Vagina (tissue), 2 donors: ENCODE measurements around the gene SPATA20. TPM values are rescaled to one million over a fixed set of nuclear protein-coding genes. Genes with fewer than 3 reads are reported as not detected.

Source experiments
- DNase-seq, 2 donors: peaks; one replicate each; pipeline ENCODE4 v3.0.0-alpha.2; 2017; ENCODE audit errors: extremely low spot score in 2 of 2
- H3K27ac ChIP-seq: fragments of 200-600 bp; sonication (generic); one replicate; pipeline ENCODE4 v1.5.1; 2019
- H3K27me3 ChIP-seq: fragments of 200-600 bp; sonication (generic); one replicate; pipeline ENCODE4 v1.5.1; 2019
- H3K36me3 ChIP-seq, 2 donors: fragments of 200-600 bp; sonication (generic); one replicate each; pipeline ENCODE4 v1.5.1; 2017 to 2019
- H3K4me1 ChIP-seq: fragments of 200-600 bp; sonication (generic); one replicate; pipeline ENCODE4 v1.5.1; 2019
- H3K4me3 ChIP-seq, 2 donors: fragments of 200-600 bp; sonication (generic); 1 replicate in 1 of 2; 2 replicates in 1 of 2; pipeline ENCODE4 v1.5.1; 2016 to 2019
- H3K9me3 ChIP-seq: fragments of 200-600 bp; sonication (generic); one replicate; pipeline ENCODE4 v1.5.1; 2019
- CTCF ChIP-seq, 3 experiments: fragments of 450-650 bp in 2 of 3; fragments of 200-600 bp in 1 of 3; sonication (generic) in 1 of 3; IDR thresholded peaks; one replicate each; pipeline ENCODE4 v1.5.1; 2017 to 2019; ENCODE audit warnings: antibody characterized with exemption in 3 of 3, mild to moderate bottlenecking in 2 of 3, moderate library complexity in 2 of 3
- POLR2A ChIP-seq, 2 donors: fragments of 450-650 bp; IDR thresholded peaks; one replicate each; pipeline ENCODE4 v1.6.1; 2017; ENCODE audit warnings: antibody characterized with exemption in 2 of 2, mild to moderate bottlenecking in 2 of 2, moderate library complexity in 2 of 2
- POLR2AphosphoS5 ChIP-seq, 2 donors: sonication (generic); formaldehyde crosslinking; IDR thresholded peaks; one replicate each; pipeline ENCODE4 v1.9.0; 2017; ENCODE audit warnings: antibody characterized with exemption in 2 of 2, mild to moderate bottlenecking in 2 of 2, low read depth in 1 of 2; ENCODE audit not compliant: insufficient read depth in 1 of 2
- intact Hi-C: fragments of 100-400 bp; cut with DNase I; formaldehyde crosslinking; loops from one replicate; pipeline ENCODE4 v1.15.1; 2023
- total RNA-seq: library from RNA; depleted of rRNA; stranded (reverse); fragments of >200 nt; gene quantifications from one replicate; pipeline ENCODE4 v1.2.3, GENCODE V29; 2016

SPATA20 gene
- total RNA-seq, 1 donor from 2014 or later = 73.4 TPM

- Histone ChIP-seq H3K36me3 (no peaks in the 10 kb centered on the region), H3K27ac (no peak overlapping the region), H3K4me3 (no peak overlapping the region), H3K4me1 (peaks cover 18% of the 10 kb centered on the region), H3K27me3 (no peaks in the 10 kb centered on the region), H3K9me3 (no peaks in the 10 kb centered on the region)
- DNase-seq = no peak
- TF ChIP-seq POLR2AphosphoS5 (IDR thresholded peaks at IDR 0.05; ENCODE audit: insufficient read depth in 1 of 2, low read depth in 1 of 2) (no peak), POLR2A (IDR thresholded peaks at IDR 0.05) (no peak), CTCF (IDR thresholded peaks at IDR 0.05) (no peak)
- intact Hi-C loops = no loop called here
Observed at GRCh38 chr17:50594128-50594823, 47.3 kb downstream of the SPATA20 start.

GRCh38 chr17:50594892-50595291 lies 47.9 kb downstream of the SPATA20 start:
- no peak overlapping the region for H3K4me3 ChIP-seq
- H3K27ac ChIP-seq = no peak overlapping the region
- DNase-seq = no peak
- H3K27me3 ChIP-seq = no peaks in the 10 kb centered on the region
- H3K9me3 ChIP-seq = no peaks in the 10 kb centered on the region
- no peaks in the 10 kb centered on the region for H3K36me3 ChIP-seq
- intact Hi-C loops = no loop called here
- peaks cover 12% of the 10 kb centered on the region for H3K4me1 ChIP-seq
- TF ChIP-seq CTCF (IDR thresholded peaks at IDR 0.05) (no peak), POLR2AphosphoS5 (IDR thresholded peaks at IDR 0.05; ENCODE audit: insufficient read depth in 1 of 2, low read depth in 1 of 2) (no peak), POLR2A (IDR thresholded peaks at IDR 0.05) (no peak)

GRCh38 chr17:50596191-50597037 lies 49.4 kb downstream of the SPATA20 start:
- Histone ChIP-seq H3K9me3 (no peaks in the 10 kb centered on the region), H3K4me3 (no peak overlapping the region), H3K4me1 (no peaks in the 10 kb centered on the region), H3K27ac (no peak overlapping the region), H3K36me3 (no peaks in the 10 kb centered on the region), H3K27me3 (no peaks in the 10 kb centered on the region)
- no peak for DNase-seq
- intact Hi-C loops = no loop called here
- no peak for TF ChIP-seq CTCF (IDR thresholded peaks at IDR 0.05)
- TF ChIP-seq POLR2AphosphoS5 (IDR thresholded peaks at IDR 0.05; ENCODE audit: insufficient read depth in 1 of 2, low read depth in 1 of 2) = no peak
- no peak for TF ChIP-seq POLR2A (IDR thresholded peaks at IDR 0.05)

GRCh38 chr17:50598487-50598886 lies 51.5 kb downstream of the SPATA20 start:
- no peak for TF ChIP-seq POLR2A (IDR thresholded peaks at IDR 0.05)
- TF ChIP-seq CTCF (IDR thresholded peaks at IDR 0.05) = no peak
- TF ChIP-seq POLR2AphosphoS5 (IDR thresholded peaks at IDR 0.05; ENCODE audit: insufficient read depth in 1 of 2, low read depth in 1 of 2) = no peak
- Histone ChIP-seq H3K9me3 (no peaks in the 10 kb centered on the region), H3K27ac (no peak overlapping the region), H3K4me3 (no peak overlapping the region), H3K4me1 (no peaks in the 10 kb centered on the region), H3K27me3 (no peaks in the 10 kb centered on the region), H3K36me3 (no peaks in the 10 kb centered on the region)
- intact Hi-C loops = no loop called here
- DNase-seq = no peak

- intact Hi-C loops = no loop called here
- Histone ChIP-seq H3K4me3 (no peak overlapping the region), H3K27ac (no peak overlapping the region), H3K27me3 (no peaks in the 10 kb centered on the region), H3K9me3 (no peaks in the 10 kb centered on the region), H3K4me1 (peaks cover 9% of the 10 kb centered on the region), H3K36me3 (no peaks in the 10 kb centered on the region)
- no peak for TF ChIP-seq POLR2AphosphoS5 (IDR thresholded peaks at IDR 0.05; ENCODE audit: insufficient read depth in 1 of 2, low read depth in 1 of 2)
- no peak for TF ChIP-seq POLR2A (IDR thresholded peaks at IDR 0.05)
- no peak for TF ChIP-seq CTCF (IDR thresholded peaks at IDR 0.05)
- DNase-seq = no peak
Observed at GRCh38 chr17:50599606-50600005, 52.6 kb downstream of the SPATA20 start.
